Measurements from ENCODE around the gene CGB5. TPM values are rescaled to one million over a fixed set of nuclear protein-coding genes. Genes with fewer than 3 reads are reported as not detected.
"Not testable (repeated sequence)": the region's sequence is repeated elsewhere in the genome, so short reads cannot be mapped to it uniquely, and the experiment has no call there.

The CGB5 gene
- total RNA-seq, 1 experiment from 2014 or later, result not detected

- in situ Hi-C loops (cut with HindIII; ENCODE audit: low pct_unique_long_range_greater_than_20kb, low sequenced_read_pairs); DNase-seq (ENCODE audit: low read depth): not testable (repeated sequence)
Observed at GRCh38 chr19:49049834-49050233, 6.2 kb downstream of the CGB5 start.

GRCh38 chr19:49050376-49051033 lies 6.9 kb downstream of the CGB5 start:
- peak; percentile 64 for DNase-seq (ENCODE audit: low read depth)
- in situ Hi-C loops (cut with HindIII; ENCODE audit: low pct_unique_long_range_greater_than_20kb, low sequenced_read_pairs), result not testable (repeated sequence)

- in situ Hi-C loops (cut with HindIII; ENCODE audit: low pct_unique_long_range_greater_than_20kb, low sequenced_read_pairs), result no loop called here
- DNase-seq (ENCODE audit: low read depth), result peak; percentile 75
Observed at GRCh38 chr19:49056101-49056901, 12.7 kb downstream of the CGB5 start.

- in situ Hi-C loops (cut with HindIII; ENCODE audit: low pct_unique_long_range_greater_than_20kb, low sequenced_read_pairs), result not testable (repeated sequence)
Observed at GRCh38 chr19:49056902-49057596, 13.4 kb downstream of the CGB5 start.

GRCh38 chr19:49057636-49058234 lies 14.1 kb downstream of the CGB5 start, which contains the start of gene CGB7:
CGB7 (minus strand) TSS chr19:49057749; CDS start chr19:49055375, 2,374 bp downstream.
- in situ Hi-C loops (cut with HindIII; ENCODE audit: low pct_unique_long_range_greater_than_20kb, low sequenced_read_pairs), result no loop called here
- peak; percentile 70 for DNase-seq (ENCODE audit: low read depth)

More at GRCh38 chr19:49056902-49057596, 13.4 kb downstream of the CGB5 start:
- DNase-seq (ENCODE audit: low read depth), result not testable (repeated sequence)

- in situ Hi-C loops (cut with HindIII; ENCODE audit: low pct_unique_long_range_greater_than_20kb, low sequenced_read_pairs), result no loop called here
- no peak for DNase-seq (ENCODE audit: low read depth)
Observed at GRCh38 chr19:49058562-49058961, 14.9 kb downstream of the CGB5 start.

GRCh38 chr19:49059053-49059452 lies 15.4 kb downstream of the CGB5 start:
- DNase-seq (ENCODE audit: low read depth), result no peak
- in situ Hi-C loops (cut with HindIII; ENCODE audit: low pct_unique_long_range_greater_than_20kb, low sequenced_read_pairs), result no loop called here

- in situ Hi-C loops (cut with HindIII; ENCODE audit: low pct_unique_long_range_greater_than_20kb, low sequenced_read_pairs), result no loop called here
- DNase-seq (ENCODE audit: low read depth), result no peak
Observed at GRCh38 chr19:49061000-49061399, 17.4 kb downstream of the CGB5 start.

- in situ Hi-C loops (cut with HindIII; ENCODE audit: low pct_unique_long_range_greater_than_20kb, low sequenced_read_pairs), result no loop called here
- DNase-seq (ENCODE audit: low read depth), result no peak
Observed at GRCh38 chr19:49061445-49061844, 17.8 kb downstream of the CGB5 start.

- in situ Hi-C loops (cut with HindIII; ENCODE audit: low pct_unique_long_range_greater_than_20kb, low sequenced_read_pairs), result no loop called here
- DNase-seq (ENCODE audit: low read depth), result no peak
Observed at GRCh38 chr19:49064029-49064629, 20.5 kb downstream of the CGB5 start.

- in situ Hi-C loops (cut with HindIII; ENCODE audit: low pct_unique_long_range_greater_than_20kb, low sequenced_read_pairs), result no loop called here
- peak; percentile 44 for DNase-seq (ENCODE audit: low read depth)
Observed at GRCh38 chr19:49064768-49065611, 21.3 kb downstream of the CGB5 start, which contains the start of gene NTF4. NTF4 (minus strand) TSS chr19:49064818; CDS start chr19:49061997, 2,821 bp downstream.

- DNase-seq (ENCODE audit: low read depth), result no peak
- in situ Hi-C loops (cut with HindIII; ENCODE audit: low pct_unique_long_range_greater_than_20kb, low sequenced_read_pairs), result no loop called here
Observed at GRCh38 chr19:49065905-49066512, 22.4 kb downstream of the CGB5 start.

GRCh38 chr19:49067554-49067953 lies 23.9 kb downstream of the CGB5 start:
- in situ Hi-C loops (cut with HindIII; ENCODE audit: low pct_unique_long_range_greater_than_20kb, low sequenced_read_pairs), result no loop called here
- DNase-seq (ENCODE audit: low read depth), result no peak

- no peak for DNase-seq (ENCODE audit: low read depth)
- in situ Hi-C loops (cut with HindIII; ENCODE audit: low pct_unique_long_range_greater_than_20kb, low sequenced_read_pairs), result no loop called here
Observed at GRCh38 chr19:49069026-49069425, 25.4 kb downstream of the CGB5 start.

- no peak for DNase-seq (ENCODE audit: low read depth)
- in situ Hi-C loops (cut with HindIII; ENCODE audit: low pct_unique_long_range_greater_than_20kb, low sequenced_read_pairs), result no loop called here
Observed at GRCh38 chr19:49070416-49070815, 26.8 kb downstream of the CGB5 start.

- in situ Hi-C loops (cut with HindIII; ENCODE audit: low pct_unique_long_range_greater_than_20kb, low sequenced_read_pairs), result no loop called here
- DNase-seq (ENCODE audit: low read depth), result no peak
Observed at GRCh38 chr19:49071860-49072547, 28.4 kb downstream of the CGB5 start.
